Measurements from ENCODE around the gene AK2. TPM values are rescaled to one million over a fixed set of nuclear protein-coding genes. Genes with fewer than 3 reads are reported as not detected.

The AK2 gene
- total and polyA plus RNA-seq, 10 of the 15 experiments (the other 5 are each of a cell fraction or from before 2014, with no cell fraction given): 52.3 to 500 (median 278) TPM

- BruUV-seq (replicated peaks): no TSS peak
- SMC1A ChIA-PET (ENCODE audit: uncharacterized antibody, unreplicated experiment): interaction anchor here (1.1 to 2.4 kb wide), 2 partner anchors 149 to 309 kb away, joined by 3 to 14 read pairs; no protein-coding TSS in a partner anchor
- WGBS (ENCODE audit: insufficient coverage, insufficient replicate concordance, low lambda C conversion rate, missing lambda C conversion rate): 35% methylated on average over 6 of the region's 6 CpGs
- Histone ChIP-seq H3K9ac (ENCODE audit: control insufficient read depth, insufficient read depth, low read length) (no peak overlapping the region), H3K4me3 (no peak overlapping the region), H3K36me3 (ENCODE audit: control insufficient read depth in 2 of 2, insufficient read depth in 2 of 2, low read length in 1 of 2) (no peaks in the 10 kb centered on the region), H3K4me1 (ENCODE audit: control insufficient read depth, insufficient read depth, low read length) (peaks cover 1% of the 10 kb centered on the region), H3K9me3 (replicated peaks; ENCODE audit: control insufficient read depth, insufficient read depth, low read length) (no peaks in the 10 kb centered on the region), H4K20me1 (ENCODE audit: control insufficient read depth, insufficient read depth) (no peaks in the 10 kb centered on the region), H3K4me2 (ENCODE audit: control insufficient read depth, insufficient read depth) (no peak overlapping the region), H2AFZ (ENCODE audit: control insufficient read depth, low read depth, low read length) (no peak overlapping the region), H3K79me2 (ENCODE audit: control insufficient read depth, insufficient read depth, low read length) (no peaks in the 10 kb centered on the region), H3K27ac (ENCODE audit: control insufficient read depth, insufficient read depth) (no peak overlapping the region), H3K27me3 (replicated peaks in 1 of 2; ENCODE audit: control insufficient read depth in 2 of 2, insufficient read depth in 2 of 2, low read length in 1 of 2) (peaks cover 8 to 12% of the 10 kb centered on the region in 2 experiments)
- DNase-seq (ENCODE audit: low read depth, low spot score): no peak
- RAD21 ChIA-PET (ENCODE audit: unreplicated experiment): no interaction called here
- in situ Hi-C loops (cut with MboI) (no loop called here), intact Hi-C loops (cut with micrococcal nuclease; ENCODE audit: unreplicated experiment) (no loop called here)
- CTCF ChIA-PET: interaction anchor here (1.1 to 4.5 kb wide), 5 partner anchors 47 to 207 kb away, joined by 3 to 55 read pairs (median 3); no protein-coding TSS in a partner anchor
- TF ChIP-seq SUPT20H (IDR thresholded peaks at IDR 0.05; ENCODE audit: borderline replicate concordance, control insufficient read depth, low read depth, low read length) (no peak), POLR2AphosphoS5 (IDR thresholded peaks at IDR 0.05; ENCODE audit: low read length) (no peak), CUX1 (IDR thresholded peaks at IDR 0.05; ENCODE audit: insufficient replicate concordance, low read depth, low read length) (no peak), NFYB (IDR thresholded peaks at IDR 0.05; ENCODE audit: insufficient read depth, low read depth, low read length) (no peak), POLR2AphosphoS2 (IDR thresholded peaks at IDR 0.05; ENCODE audit: low read depth, low read length) (no peak), ZBTB33 (IDR thresholded peaks at IDR 0.05) (no peak), IKZF2 (IDR thresholded peaks at IDR 0.05) (no peak), RCOR1 (conservative IDR thresholded peaks at IDR 0.05; ENCODE audit: low read depth, low read length) (no peak), BCLAF1 (IDR thresholded peaks at IDR 0.05) (no peak), NRF1 (conservative IDR thresholded peaks at IDR 0.05; ENCODE audit: low read depth, low read length) (no peak), STAT3 (IDR thresholded peaks at IDR 0.05; ENCODE audit: low read depth, low read length) (no peak)
- ATAC-seq: no peak
- FAIRE-seq: no peak
- POLR2A ChIA-PET: interaction anchor here (1.6 kb wide), 1 partner anchor 151 kb away, joined by 3 read pairs; no protein-coding TSS in a partner anchor
These were observed 46.0 kb upstream of the AK2 start for GRCh38 chr1:33082575-33083108.
